ENCODE results near the gene CHID1. TPM values are rescaled to one million over a fixed set of nuclear protein-coding genes. Genes with fewer than 3 reads are reported as not detected.

CHID1 gene
- total RNA-seq, 1 donor from 2014 or later = 112 TPM

DNA sequence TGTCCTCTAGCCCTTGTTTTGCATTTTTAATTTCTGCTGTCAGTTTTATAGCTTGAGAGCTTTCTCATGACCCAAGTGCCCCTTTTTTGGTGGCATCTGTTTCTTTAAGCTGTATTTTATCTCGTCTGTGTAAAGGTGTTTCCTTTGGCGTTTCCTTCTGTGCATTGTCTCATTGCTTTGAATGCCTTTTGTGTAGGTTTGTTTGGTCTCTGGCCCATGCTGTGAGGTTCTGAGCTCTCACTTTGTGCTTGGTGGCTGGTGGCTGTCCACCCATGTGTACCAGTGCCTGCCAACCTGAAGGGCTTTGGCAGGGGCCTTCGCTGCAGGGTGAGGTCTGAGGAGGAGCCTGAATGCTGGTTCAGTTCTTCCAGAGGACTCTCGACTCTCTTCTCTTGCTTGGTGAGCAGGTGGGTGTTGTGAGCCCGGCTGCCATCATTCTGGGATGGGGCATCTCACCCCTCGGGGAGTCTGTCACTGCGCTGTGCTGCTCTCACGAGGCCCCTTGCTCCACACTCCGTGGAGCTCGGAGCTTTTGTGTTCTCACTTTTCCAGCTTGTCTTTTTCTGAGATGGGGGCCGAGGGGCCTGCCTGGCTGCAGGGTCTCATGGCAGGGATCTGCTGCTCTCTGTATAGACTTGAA, 30.0 kb upstream of the CHID1 start:
- Mint-ChIP-seq H3K36me3 (ENCODE audit: unreplicated experiment) (peaks cover 15% of the 10 kb centered on the region), H3K27ac (ENCODE audit: unreplicated experiment) (peak overlapping the region; percentile 51), H3K9me3 (ENCODE audit: unreplicated experiment) (no peaks in the 10 kb centered on the region), H3K27me3 (ENCODE audit: unreplicated experiment) (no peaks in the 10 kb centered on the region), H3K4me3 (ENCODE audit: unreplicated experiment) (no peak overlapping the region), H3K4me1 (ENCODE audit: unreplicated experiment) (peaks cover 44% of the 10 kb centered on the region)
- DNase-seq (ENCODE audit: extremely low spot score, unreplicated experiment) = no peak
- TF ChIP-seq, protein P1, sequence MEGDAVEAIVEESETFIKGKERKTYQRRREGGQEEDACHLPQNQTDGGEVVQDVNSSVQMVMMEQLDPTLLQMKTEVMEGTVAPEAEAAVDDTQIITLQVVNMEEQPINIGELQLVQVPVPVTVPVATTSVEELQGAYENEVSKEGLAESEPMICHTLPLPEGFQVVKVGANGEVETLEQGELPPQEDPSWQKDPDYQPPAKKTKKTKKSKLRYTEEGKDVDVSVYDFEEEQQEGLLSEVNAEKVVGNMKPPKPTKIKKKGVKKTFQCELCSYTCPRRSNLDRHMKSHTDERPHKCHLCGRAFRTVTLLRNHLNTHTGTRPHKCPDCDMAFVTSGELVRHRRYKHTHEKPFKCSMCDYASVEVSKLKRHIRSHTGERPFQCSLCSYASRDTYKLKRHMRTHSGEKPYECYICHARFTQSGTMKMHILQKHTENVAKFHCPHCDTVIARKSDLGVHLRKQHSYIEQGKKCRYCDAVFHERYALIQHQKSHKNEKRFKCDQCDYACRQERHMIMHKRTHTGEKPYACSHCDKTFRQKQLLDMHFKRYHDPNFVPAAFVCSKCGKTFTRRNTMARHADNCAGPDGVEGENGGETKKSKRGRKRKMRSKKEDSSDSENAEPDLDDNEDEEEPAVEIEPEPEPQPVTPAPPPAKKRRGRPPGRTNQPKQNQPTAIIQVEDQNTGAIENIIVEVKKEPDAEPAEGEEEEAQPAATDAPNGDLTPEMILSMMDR (IDR thresholded peaks at IDR 0.05) = no peak

DNA sequence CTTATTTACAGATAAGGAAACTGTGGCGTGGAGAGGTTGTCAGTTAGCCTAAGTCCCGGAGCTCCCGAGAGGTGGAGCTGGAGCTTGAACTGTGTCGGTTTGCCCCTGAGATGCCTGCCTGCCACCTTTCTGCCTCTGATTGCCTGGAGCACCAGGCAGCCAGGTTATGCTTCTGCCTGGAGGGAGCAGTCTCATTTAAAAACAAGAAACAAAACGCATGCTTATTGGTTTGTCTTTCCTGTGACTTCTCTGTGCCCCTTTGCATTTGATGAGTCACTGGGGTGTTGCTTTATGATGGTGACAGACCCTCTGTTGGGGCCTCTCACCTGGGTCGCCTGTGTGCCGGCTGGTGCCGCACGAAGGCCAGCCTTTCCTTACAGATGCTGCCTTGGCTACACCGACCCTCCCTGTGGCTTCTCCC, 27.2 kb upstream of the CHID1 start:
- Mint-ChIP-seq H3K36me3 (ENCODE audit: unreplicated experiment) (peaks cover 2% of the 10 kb centered on the region), H3K4me3 (ENCODE audit: unreplicated experiment) (no peak overlapping the region), H3K27ac (ENCODE audit: unreplicated experiment) (no peak overlapping the region), H3K27me3 (ENCODE audit: unreplicated experiment) (no peaks in the 10 kb centered on the region), H3K4me1 (ENCODE audit: unreplicated experiment) (peaks cover 47% of the 10 kb centered on the region), H3K9me3 (ENCODE audit: unreplicated experiment) (no peaks in the 10 kb centered on the region)
- no peak for DNase-seq (ENCODE audit: extremely low spot score, unreplicated experiment)
- TF ChIP-seq, protein P1 (IDR thresholded peaks at IDR 0.05) = no peak

DNA sequence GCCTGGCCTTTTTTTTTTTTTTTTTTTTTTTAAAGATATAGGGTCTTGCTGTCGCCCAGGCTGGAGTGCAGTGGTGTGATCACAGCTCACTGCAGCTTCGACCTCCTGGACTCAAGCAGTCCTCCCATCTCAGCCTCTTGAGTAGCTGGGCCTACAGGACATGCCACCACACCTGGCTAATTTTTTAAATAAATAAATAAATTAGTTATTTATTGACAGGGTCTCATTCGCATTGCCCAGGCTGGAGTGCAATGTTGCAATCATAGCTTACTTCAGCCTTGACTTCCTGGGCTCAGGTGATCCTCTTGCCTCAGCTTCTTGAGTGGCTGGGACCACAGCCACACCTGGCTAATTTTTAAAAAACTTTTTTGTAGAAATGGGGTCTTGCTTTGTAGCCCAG, 25.6 kb upstream of the CHID1 start:
- no peaks in the 10 kb centered on the region for H3K27me3 Mint-ChIP-seq (ENCODE audit: unreplicated experiment)
- H3K4me1 Mint-ChIP-seq (ENCODE audit: unreplicated experiment) = peaks cover 53% of the 10 kb centered on the region
- H3K27ac Mint-ChIP-seq (ENCODE audit: unreplicated experiment) = no peak overlapping the region
- no peaks in the 10 kb centered on the region for H3K9me3 Mint-ChIP-seq (ENCODE audit: unreplicated experiment)
- TF ChIP-seq, protein P1 (IDR thresholded peaks at IDR 0.05) = no peak
- H3K36me3 Mint-ChIP-seq (ENCODE audit: unreplicated experiment) = no peaks in the 10 kb centered on the region
- no peak overlapping the region for H3K4me3 Mint-ChIP-seq (ENCODE audit: unreplicated experiment)
- no peak for DNase-seq (ENCODE audit: extremely low spot score, unreplicated experiment)

DNA sequence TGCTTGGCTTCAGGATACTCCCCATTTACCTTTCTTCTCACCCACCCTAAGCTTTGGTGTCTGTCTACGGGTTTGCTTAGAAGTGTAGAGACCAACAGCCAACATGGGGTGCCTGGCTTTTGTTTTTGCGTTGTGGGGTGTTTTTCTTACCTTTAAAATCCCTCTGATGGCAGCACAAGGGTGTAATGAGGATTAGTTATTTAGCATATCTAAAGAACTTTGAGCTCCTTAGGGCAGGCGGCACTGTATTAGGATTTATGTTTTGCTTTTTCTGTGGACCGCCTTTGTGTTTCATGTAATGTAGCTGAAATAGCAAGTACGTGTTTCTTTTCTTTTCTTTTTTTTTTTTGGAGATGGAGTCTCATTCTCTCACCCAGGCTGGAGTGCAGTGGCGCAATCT, 23.9 kb upstream of the CHID1 start:
- Mint-ChIP-seq H3K4me1 (ENCODE audit: unreplicated experiment) (peaks cover 44% of the 10 kb centered on the region), H3K27ac (ENCODE audit: unreplicated experiment) (peak overlapping the region; percentile 31), H3K4me3 (ENCODE audit: unreplicated experiment) (no peak overlapping the region), H3K27me3 (ENCODE audit: unreplicated experiment) (no peaks in the 10 kb centered on the region), H3K9me3 (ENCODE audit: unreplicated experiment) (no peaks in the 10 kb centered on the region), H3K36me3 (ENCODE audit: unreplicated experiment) (no peaks in the 10 kb centered on the region)
- DNase-seq (ENCODE audit: extremely low spot score, unreplicated experiment) = no peak
- TF ChIP-seq, protein P1 (IDR thresholded peaks at IDR 0.05) = no peak

DNA sequence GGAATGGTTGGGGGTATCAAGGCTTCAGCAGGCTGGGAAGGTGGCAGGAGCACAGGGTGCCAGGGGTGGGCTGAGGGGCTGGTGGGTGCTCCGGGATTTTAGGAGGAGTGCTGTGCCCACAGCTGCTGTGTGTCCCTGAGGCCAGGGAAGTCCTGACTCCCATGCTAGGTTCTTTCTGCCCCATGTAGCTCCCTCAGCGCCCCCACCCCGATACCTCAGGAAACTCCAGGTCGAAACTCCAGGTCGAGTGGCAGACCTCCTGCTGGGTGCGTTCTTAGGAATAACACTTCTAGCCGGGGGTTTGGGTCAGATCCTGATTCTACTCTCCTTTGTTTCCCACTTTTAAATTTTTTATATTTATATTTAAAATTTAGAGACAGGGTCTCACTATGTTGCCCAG, 23.3 kb upstream of the CHID1 start:
- DNase-seq (ENCODE audit: extremely low spot score, unreplicated experiment) = no peak
- no peak overlapping the region for H3K4me3 Mint-ChIP-seq (ENCODE audit: unreplicated experiment)
- no peaks in the 10 kb centered on the region for H3K27me3 Mint-ChIP-seq (ENCODE audit: unreplicated experiment)
- TF ChIP-seq, protein P1 (IDR thresholded peaks at IDR 0.05) = no peak
- H3K36me3 Mint-ChIP-seq (ENCODE audit: unreplicated experiment) = peaks cover 1% of the 10 kb centered on the region
- peaks cover 44% of the 10 kb centered on the region for H3K4me1 Mint-ChIP-seq (ENCODE audit: unreplicated experiment)
- peak overlapping the region; percentile 76 for H3K27ac Mint-ChIP-seq (ENCODE audit: unreplicated experiment)
- no peaks in the 10 kb centered on the region for H3K9me3 Mint-ChIP-seq (ENCODE audit: unreplicated experiment)
